Gastroesophageal sphincter (tissue), 3 donors: ENCODE measurements around the gene CRCP.

Source experiments
- POLR2A ChIP-seq, 2 donors: fragments of 450-650 bp; IDR thresholded peaks; one replicate each; pipeline ENCODE4 v1.6.1; 2017; ENCODE audit warnings: antibody characterized with exemption in 2 of 2, mild to moderate bottlenecking in 2 of 2, moderate library complexity in 1 of 2
- TF ChIP-seq, protein P1 (sequence below), 4 experiments: fragments of 200-600 bp in 2 of 4; fragments of 450-650 bp in 2 of 4; sonication (generic) in 1 of 4; IDR thresholded peaks; one replicate each; pipeline ENCODE4 v1.5.1; 2017 to 2019; ENCODE audit warnings: antibody characterized with exemption in 4 of 4, mild to moderate bottlenecking in 2 of 4, moderate library complexity in 2 of 4

DNA sequence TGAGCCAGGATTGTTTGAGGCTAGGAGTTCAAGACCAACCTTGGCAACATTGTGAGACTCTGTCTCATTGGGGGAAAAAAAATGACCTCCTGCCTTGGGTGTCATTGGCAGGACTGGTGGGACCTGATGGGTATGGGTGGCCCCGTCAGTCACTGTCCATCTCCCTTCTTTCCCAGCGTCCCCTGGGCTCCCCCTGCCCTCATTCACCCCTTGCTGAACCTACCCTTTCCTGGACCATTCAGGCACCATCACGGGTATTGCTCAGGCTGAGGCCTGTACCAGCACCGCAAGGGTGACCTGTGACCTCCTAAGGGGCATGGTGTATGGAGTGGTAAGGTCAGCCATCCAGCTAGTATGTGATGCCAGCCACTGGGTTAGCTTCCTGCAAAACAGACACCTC is 19.6 kb upstream of the CRCP start:
- TF ChIP-seq, protein P1, sequence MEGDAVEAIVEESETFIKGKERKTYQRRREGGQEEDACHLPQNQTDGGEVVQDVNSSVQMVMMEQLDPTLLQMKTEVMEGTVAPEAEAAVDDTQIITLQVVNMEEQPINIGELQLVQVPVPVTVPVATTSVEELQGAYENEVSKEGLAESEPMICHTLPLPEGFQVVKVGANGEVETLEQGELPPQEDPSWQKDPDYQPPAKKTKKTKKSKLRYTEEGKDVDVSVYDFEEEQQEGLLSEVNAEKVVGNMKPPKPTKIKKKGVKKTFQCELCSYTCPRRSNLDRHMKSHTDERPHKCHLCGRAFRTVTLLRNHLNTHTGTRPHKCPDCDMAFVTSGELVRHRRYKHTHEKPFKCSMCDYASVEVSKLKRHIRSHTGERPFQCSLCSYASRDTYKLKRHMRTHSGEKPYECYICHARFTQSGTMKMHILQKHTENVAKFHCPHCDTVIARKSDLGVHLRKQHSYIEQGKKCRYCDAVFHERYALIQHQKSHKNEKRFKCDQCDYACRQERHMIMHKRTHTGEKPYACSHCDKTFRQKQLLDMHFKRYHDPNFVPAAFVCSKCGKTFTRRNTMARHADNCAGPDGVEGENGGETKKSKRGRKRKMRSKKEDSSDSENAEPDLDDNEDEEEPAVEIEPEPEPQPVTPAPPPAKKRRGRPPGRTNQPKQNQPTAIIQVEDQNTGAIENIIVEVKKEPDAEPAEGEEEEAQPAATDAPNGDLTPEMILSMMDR (IDR thresholded peaks at IDR 0.05) = no peak
- TF ChIP-seq POLR2A (IDR thresholded peaks at IDR 0.05) = no peak
